OCI-M1 (cell line): ENCODE measurements around the gene TSPAN19.
"Not testable (repeated sequence)": the region's sequence is repeated elsewhere in the genome, so short reads cannot be mapped to it uniquely, and the experiment has no call there.

Experiments
- DNase-seq: peaks from one replicate; lab custom pipeline; 2025; lab: John Stamatoyannopoulos, UW

The TSPAN19 gene

GRCh38 chr12:85036234-85036707, at the start of gene TSPAN19, which contains the start of gene LRRIQ1:
TSPAN19 (minus strand) TSS chr12:85036277; CDS start chr12:85029946, 6,331 bp downstream.
LRRIQ1 (plus strand) TSS chr12:85036351; CDS start chr12:85038177, 1,826 bp downstream.
- peak; percentile 85 for DNase-seq

GRCh38 chr12:85085066-85085465, 49.0 kb upstream of the TSPAN19 start:
- DNase-seq: no peak

- peak; percentile 74 for DNase-seq
These were observed 40.8 kb upstream of the TSPAN19 start for GRCh38 chr12:85076688-85077430.

- DNase-seq: no peak
These were observed 36.7 kb upstream of the TSPAN19 start for GRCh38 chr12:85072826-85073225.

- no peak for DNase-seq
These were observed 29.9 kb upstream of the TSPAN19 start for GRCh38 chr12:85065837-85066482.

- peak; percentile 20 for DNase-seq
These were observed 24.8 kb upstream of the TSPAN19 start for GRCh38 chr12:85060916-85061315.

- no peak for DNase-seq
These were observed 23.5 kb upstream of the TSPAN19 start for GRCh38 chr12:85059594-85059993.

GRCh38 chr12:85058339-85058738, 22.3 kb upstream of the TSPAN19 start:
- peak; percentile 23 for DNase-seq

GRCh38 chr12:85057370-85057963, 21.4 kb upstream of the TSPAN19 start:
- DNase-seq: peak; percentile 76

- DNase-seq: no peak
These were observed 7.8 kb upstream of the TSPAN19 start for GRCh38 chr12:85043829-85044228.

GRCh38 chr12:85041395-85041794, 5.3 kb upstream of the TSPAN19 start:
- DNase-seq: no peak

- no peak for DNase-seq
These were observed 656 bp upstream of the TSPAN19 start for GRCh38 chr12:85036733-85037132.

- peak; percentile 61 for DNase-seq
These were observed 6.6 kb downstream of the TSPAN19 start for GRCh38 chr12:85029456-85029855.

GRCh38 chr12:85018098-85018497, 18.0 kb downstream of the TSPAN19 start:
- no peak for DNase-seq

- DNase-seq: no peak
These were observed 18.5 kb downstream of the TSPAN19 start for GRCh38 chr12:85017618-85018017.

GRCh38 chr12:85017133-85017532, 18.9 kb downstream of the TSPAN19 start:
- DNase-seq: no peak

- DNase-seq: peak; percentile 36
These were observed 19.7 kb downstream of the TSPAN19 start for GRCh38 chr12:85016413-85016812.

GRCh38 chr12:85007836-85008235, 28.2 kb downstream of the TSPAN19 start:
- no peak for DNase-seq

GRCh38 chr12:85006206-85006605, 29.9 kb downstream of the TSPAN19 start:
- DNase-seq: no peak

GRCh38 chr12:85005615-85006014, 30.5 kb downstream of the TSPAN19 start:
- no peak for DNase-seq

GRCh38 chr12:85005047-85005446, 31.0 kb downstream of the TSPAN19 start:
- DNase-seq: not testable (repeated sequence)

GRCh38 chr12:85004204-85004603, 31.9 kb downstream of the TSPAN19 start:
- DNase-seq: no peak

- DNase-seq: no peak
These were observed 33.2 kb downstream of the TSPAN19 start for GRCh38 chr12:85002778-85003296.
